Stimulated activated CD4-positive, alpha-beta T cell treated with anti-CD3 and anti-CD28 coated beads, Interleukin-12 subunit alpha, Interleukin-12 subunit beta, amount 100 ng/mL, for 48 hours (primary cell): ENCODE measurements around the gene TSC22D4.
"Not testable (repeated sequence)": the region's sequence is repeated elsewhere in the genome, so short reads cannot be mapped to it uniquely, and the experiment has no call there.

Experiments used
- DNase-seq, 3 donors: peaks; one replicate each; pipeline ENCODE4 v3.0.0-alpha.2; 2020; ENCODE audit warnings: low read depth in 2 of 3, low spot score in 1 of 3

TSC22D4 gene

DNA sequence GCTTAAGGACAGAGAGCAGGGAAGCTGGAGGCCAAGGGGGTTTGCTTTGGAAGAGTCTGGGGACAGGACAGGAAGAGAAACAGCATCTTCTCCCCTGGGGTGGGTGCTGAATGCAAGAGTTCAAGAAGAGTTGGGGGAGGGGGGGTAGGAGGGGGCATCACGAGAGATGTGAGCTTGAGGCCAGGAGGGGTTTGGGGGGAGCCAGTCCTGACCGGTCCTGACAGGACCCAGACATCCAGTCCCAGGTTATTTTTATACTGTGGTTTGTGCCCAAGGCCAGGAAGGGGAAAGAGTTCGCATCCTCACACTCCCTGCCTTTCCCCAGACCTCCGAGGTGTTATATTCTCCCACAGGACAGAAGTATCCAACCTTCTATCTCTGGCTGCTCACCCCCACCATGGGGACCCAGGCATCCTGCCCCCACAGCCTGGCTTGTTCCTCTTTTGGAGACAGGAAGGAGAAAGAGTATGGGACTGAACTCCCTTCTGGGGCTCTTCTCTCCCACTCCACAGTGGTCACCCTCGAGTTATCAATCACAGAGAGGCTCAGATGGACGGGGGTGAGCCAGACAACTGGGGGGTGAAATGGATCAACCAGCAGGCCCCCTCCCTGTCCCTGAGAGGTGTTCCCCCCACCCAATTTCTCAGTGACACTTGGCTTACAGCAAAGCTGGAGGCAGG is 2.8 kb downstream of the TSC22D4 start:
- no peak for DNase-seq

DNA sequence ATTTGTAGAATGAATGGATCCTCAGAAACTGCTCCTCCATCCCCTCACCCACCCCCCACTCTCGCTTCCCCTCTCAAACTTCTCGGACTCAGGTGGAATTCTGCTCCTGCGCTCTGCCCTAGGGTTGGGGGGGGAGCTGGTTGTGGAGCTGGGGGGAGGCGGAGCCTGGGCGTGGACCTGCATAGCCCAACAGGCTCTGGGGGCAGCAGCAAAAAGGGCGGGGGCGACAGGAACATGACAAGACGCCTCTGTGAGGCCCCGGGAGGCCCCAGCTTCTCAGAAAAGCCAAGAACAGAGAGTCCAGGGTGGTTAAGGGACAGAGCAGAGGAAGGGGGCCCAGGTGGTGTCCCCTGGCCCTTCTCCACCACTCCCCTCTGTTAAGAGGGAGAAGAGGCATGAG is 3.5 kb downstream of the TSC22D4 start:
- DNase-seq = no peak

DNA sequence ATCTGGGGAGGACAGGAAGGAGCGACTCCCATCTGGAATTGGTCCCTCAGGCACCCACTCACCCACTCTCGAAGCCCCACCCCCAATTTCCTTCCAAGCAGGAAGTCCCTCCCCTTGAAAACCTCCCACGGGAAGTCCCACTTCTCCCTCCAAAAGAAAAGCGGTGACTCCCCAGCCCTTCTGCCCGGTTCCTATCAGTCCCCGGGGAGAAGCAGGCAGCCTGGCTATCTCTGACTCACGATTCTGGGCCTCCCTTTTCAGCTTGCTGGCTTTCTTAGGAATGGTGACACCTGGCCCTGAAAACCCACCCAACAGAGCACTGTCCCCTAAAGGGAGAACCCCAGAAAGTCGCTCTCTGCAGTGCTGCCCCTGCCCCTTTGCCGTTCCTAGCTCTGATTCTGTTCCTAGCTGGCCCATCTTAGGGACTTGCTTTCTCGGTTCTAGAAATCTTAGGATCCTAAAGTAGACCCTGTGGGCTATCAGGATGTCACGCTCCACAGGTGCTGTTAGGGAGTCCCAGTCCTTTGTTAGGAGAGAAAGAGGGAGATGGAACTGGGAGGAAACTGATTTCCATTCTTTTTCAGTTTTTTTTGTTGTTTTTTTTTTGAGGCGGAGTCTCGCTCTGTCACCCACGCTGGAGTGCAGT is 6.0 kb downstream of the TSC22D4 start:
- no peak for DNase-seq

DNA sequence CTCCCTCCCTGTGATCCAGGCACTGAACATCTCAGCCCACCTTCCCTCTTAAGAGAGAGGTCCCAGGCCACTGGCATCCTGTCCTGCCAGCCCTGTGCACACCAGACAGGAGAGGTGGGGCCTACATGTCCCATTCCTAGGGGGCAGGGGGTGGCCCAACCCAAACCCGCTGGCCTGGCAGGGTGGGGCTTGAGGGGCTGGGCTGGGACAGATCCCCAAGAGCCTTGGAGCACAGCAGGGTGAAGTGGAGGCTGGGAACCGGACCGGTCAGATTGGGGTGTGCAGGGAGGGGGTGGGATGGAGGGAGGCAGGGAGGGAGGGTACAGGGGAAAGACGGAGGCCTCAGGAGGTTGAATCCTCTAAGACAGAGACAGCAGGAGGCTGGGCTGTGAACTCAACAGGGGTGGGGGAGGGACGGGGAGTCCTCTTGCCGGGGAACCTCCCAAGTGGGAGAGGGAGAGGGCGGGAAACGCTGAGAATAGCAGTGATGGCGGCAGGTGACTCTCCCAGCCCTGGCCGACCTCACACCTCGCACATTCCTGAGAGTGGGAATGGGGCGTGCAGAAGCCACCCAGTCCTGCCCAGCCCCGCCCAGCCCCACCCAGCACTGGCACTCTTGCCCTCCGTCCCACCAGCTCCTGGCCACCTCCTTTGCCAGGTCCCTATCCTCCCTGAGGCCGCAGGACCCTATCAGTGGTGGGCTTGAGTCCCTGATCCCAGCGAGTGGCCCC is 6.7 kb downstream of the TSC22D4 start:
- no peak for DNase-seq

DNA sequence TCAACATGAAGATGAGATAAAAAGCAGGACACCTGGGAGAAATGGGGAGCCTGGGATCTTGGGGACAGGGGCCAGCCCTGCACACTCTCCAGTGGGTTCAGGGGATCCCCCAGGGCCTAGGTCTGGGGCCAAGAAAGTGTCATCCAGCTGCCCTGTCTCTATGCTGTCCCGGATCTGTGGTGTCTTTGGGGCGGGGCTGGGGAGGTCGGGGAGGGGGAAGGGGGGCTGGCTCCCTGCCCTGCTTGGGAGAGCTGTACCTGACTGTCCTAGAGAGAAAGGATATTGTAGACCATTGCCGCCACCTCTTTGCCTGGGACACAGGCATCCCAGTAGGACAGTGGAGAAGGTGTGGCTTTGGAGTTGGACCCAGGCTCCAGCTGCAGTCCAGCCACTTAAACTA is 8.0 kb downstream of the TSC22D4 start:
- DNase-seq = no peak

DNA sequence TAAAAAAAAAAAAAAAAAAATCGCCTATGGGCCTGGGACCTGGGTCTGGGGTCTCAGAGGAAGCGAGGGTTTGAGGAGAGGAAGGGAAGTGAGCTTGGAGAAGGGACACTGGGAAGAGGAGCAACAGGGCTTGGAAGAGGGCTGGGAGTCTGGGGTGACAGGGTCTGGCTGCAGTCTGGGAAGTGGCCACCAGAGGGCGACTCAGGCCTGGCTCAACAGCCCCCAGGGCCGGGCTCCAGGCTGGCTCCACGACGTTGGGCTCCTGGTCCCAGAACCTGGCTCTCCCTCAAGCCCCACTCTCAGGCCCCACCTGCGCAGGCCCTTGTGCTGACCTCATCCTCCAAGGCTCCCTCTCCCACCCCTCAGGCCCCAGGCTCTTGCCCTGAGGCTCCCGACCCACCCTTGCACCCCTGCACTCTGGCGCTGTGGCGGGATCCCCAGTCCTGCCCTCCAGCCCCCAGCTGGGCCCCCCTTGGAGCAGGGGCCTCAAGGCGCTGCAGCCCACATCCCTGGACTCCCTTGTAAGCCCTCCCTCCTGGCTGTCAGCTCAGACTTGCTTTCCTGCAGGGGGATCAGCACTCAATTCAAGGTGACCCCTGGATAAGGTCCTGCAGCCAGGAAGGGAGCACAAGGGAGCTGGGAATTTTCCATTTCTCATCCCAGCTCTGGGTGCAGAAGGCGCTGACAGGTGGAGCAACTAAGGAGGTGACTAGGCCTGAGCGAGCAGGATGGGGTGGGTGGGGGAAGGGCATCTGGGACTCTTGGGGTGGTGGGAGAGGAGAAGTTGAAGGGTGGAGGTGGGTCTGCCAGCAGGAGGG is 9.6 kb downstream of the TSC22D4 start:
- DNase-seq = peak; percentile 64 to 87 (median 79)

DNA sequence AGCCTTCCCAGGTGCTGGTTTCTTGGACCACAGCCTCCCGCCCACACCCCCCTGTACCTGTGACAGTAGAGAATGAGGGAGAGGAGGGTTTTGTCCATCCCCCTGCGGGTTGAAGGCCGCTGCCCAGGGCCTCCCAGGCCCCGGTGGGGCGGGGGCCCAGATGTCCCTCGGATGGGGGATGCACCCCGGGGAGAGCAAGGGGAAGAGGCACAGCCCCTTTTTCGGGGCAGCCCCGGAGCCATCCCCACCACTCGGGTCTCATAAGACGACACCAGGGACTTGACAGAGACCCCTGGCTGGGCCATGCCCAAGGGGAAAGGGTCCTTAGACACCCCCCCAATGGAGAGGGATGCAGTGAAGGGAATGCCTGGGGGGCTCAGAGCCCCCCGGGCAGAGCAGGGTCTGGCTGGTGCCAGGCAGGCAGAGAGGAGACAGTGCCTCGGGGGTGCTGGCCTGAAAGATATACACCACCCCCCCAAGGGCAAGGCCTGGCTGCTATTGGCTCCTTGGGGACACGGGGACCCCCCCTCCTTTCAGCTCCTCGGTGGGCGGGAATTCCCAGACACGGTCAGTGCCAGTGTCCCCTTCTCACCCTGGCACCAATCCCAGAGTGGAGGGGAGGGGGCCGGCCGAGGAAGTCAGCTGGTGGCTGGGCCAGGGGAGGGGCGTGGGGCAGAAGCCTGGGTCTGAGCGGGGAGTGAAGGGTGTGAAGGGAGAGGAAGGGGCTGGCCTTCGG is 11.2 kb downstream of the TSC22D4 start:
- no peak for DNase-seq

DNA sequence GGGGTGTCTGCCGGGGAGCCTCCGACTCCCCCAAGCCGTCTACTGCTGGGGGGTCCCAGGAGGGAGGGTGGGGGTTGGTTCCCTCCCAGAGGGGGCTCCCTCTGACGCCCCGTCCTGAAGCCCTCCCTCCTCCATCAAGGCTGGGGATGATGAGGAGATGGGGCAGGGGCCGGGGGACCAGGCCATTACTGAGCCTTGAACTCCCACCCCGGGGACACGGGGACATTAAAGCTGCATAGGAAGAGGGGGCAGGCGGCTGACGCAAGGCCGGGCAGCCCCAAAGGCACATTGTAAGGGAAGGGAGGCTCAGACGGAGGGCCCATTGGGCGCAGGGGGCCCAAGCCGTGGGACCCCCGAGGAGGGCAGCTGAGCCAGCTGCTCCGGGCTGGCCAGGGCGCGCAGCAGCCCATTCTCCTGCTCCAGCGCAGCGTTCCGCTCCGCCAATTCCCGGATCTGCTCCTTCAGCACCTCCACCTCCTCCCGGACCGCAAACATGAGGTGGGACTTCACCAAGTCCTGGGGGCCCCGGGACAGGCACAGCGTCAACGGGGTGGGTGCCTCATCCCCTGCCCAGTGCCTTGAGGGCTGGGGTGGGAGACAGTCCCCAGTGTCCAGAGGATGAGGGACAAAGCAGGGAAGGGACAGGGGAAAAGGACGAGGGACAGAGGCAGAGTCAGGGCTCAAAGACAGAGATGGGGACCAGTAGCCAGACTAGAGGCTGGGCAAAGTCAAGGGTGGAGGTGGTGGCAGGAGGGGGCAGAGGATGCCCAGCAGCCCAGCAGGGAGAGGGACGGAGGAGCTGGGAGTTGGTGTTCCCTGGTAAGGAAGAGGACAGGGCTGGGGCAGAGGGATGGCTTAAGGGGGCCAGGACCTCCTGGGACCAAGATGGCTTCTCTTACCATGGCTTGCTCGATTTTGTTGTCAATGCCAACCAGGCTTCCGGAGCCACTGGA is 12.1 kb downstream of the TSC22D4 start:
- no peak for DNase-seq

DNA sequence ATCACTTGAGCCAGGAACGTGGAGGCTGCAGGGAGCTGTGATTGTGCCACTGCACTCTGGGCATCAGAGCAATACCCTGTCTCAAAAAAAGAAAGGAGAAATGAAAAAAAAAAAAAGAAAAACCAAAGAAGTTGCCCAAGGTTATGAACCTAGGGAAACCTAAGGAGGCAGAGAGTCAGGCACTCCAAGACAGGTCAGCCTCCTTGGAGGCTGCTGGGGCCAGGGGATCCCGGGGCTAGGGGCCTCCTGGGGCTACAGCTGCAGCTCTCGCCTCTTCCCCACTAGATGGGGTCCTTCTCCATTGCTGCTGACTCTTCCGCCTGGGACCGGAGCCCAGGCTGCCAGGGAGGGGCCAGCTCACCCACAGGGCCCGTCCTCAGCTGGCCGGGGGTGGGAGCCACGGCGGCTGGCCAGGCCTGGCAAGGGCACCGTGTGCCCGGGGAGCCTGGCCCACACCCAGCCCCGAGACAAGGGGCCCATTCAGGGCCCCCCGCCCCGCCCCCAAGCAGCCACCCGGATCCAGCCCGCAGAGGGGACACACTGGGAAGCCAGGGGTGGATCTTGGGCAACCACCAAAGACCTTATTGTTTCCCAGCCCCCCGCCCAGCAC is 13.2 kb downstream of the TSC22D4 start:
- no peak for DNase-seq

DNA sequence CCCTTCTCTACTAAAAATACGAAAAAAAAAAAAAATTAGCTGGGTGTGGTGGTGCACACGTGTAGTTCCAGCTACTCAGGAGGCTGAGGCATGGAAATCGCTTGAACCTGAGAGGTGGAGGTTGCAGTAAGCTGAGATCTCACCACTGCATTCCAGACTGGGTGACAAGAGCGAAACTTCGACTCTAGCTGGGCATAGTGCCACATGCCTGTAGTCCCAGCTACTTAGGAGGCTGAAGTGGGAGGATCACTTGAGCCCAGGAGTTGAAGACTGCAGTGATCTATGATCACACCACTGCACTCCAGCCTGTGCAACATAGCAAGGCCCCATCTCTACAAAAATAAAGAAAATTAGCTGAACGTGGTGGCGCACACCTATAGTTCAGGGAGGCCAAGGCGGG is 13.7 kb downstream of the TSC22D4 start:
- DNase-seq = no peak

DNA sequence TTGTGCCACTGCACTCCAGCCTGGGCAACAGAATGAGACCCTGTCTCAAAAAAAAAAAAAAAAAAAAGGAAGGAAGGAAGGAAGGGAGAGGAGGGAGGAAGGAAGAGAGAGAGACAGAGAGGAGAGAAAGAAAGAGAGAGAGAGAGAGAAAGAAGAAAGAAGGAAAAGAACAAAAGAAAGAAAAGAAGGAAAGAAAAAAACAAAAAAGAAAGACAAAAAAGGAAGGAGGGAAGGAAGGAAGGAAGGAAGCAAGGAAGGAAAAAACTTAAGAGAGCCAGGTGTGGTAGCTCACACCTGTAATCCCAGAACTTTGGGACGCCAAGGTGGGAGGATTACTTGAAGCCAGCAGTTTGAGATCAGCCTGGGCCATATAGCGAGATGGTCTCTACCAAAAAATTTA is 14.2 kb downstream of the TSC22D4 start:
- no peak for DNase-seq

DNA sequence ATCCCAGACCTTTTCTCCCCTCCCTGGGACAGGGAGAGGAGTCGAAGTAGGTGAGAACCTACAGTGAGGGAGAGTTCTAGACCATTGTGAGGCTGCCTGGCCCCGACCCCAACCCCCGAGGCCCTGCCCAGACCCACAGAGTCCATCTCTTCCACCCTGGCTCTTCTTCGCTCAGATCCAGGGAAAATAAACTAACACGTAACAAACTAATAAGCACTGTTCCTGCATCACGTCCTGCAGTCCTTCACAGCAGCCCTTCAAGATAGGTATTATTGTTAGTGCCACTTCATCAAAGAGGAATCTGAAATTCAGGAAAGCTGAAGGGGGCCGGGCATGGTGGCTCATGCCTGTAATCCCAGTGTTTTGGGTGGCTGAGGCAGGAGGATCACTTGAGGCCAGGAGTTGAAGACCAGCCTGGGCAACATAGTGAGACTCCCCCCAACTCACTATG is 14.8 kb downstream of the TSC22D4 start, which contains the start of gene SPACDR:
TSS of gene SPACDR (minus strand) at position 51 of the 451 bp plus-strand sequence. CDS start 235 bp downstream, outside the sequence.
- DNase-seq = no peak

DNA sequence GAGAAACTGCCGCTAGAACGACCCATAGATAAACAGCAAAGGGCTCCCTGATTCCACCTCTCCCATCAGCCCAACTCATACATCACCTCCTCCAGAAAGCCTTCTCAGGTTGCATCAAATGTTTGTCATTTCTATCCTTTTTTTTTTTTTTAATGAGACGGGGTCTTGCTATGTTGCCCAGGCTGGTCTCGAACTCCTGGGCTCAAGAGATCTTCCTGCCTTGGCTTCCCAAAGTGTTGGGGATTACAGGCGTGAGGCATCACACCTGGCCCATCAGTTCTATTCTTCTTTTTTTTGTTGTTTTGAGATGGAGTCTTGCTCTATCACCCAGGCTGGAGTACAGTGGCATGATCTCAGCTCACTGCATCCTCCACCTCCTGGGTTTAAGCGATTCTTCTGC is 22.0 kb downstream of the TSC22D4 start:
- no peak for DNase-seq

DNA sequence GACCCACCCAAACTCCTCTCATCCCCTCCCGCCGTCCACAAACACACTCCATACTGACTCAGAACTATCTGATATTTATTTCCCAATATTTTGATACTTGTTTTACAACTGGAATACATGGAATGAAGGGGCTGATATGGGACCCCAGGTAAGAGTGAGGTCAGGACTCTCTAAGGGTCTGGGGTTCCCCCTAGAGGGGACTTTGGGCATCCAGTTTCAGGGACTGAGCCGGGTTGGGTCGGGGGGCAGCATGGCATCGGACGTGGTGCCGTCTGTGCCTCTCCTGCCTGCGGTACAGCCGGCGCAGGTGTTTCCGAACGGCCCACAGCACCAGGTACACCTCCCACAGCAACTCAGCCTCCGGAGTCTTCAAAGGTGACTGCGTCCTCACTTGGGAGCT is 22.5 kb downstream of the TSC22D4 start:
- DNase-seq = no peak

DNA sequence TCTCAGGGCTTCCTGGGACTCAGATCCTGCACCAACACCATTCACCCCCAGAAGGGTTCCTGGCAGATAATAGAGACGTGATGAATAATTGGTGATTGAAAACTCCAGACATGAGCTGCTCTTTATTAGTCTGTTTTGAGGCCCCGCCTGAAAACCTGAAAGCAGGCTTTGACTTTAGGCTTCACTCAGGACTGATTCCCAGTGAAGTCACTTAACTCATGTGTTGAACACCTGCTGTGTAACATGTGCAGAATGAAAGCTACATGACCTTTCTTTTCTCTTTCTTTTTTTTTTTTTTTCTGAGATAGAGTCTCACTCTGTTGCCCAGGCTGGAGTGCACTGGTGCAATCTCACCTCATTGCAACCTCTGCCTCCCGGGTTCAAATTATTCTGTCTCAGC is 23.8 kb downstream of the TSC22D4 start:
- DNase-seq = no peak

DNA sequence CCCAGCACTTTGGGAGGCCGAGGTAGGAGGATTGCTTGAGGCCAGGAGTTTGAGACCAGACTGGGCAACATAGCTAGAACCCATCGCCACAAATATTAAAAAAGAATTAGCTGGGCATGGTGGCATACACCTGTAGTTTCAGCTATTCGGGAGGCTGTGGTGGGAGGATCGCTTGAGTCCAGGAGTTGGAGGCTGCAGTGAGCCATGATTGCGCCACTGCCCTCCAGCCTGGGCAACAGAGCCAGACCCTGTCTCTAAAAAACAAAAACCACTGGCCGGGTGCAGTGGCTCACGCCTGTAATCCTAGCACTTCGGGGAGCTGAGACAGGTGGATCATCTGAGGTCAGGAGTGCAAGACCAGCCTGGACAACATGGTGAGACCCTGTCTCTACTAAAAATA is 25.2 kb downstream of the TSC22D4 start:
- not testable (repeated sequence) for DNase-seq

DNA sequence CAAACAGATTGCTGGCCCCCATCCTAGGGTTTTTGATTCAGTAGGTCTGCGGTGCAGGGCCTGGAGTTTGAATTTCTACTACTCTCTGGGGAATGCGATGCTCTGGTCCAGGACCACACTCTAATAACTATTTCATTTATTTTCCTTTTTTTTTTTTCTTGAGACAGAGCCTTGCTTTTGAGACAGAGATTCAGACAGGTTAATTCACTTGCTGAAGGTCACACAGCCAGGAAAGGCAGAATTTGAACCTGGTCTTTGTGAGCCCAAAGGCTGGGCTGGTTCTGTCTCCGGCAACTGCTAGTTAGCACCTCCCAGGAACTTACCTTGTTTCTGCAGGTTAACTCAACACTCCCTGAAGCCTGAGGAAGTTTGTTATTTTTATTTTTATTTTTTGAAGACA is 26.5 kb downstream of the TSC22D4 start:
- no peak for DNase-seq

DNA sequence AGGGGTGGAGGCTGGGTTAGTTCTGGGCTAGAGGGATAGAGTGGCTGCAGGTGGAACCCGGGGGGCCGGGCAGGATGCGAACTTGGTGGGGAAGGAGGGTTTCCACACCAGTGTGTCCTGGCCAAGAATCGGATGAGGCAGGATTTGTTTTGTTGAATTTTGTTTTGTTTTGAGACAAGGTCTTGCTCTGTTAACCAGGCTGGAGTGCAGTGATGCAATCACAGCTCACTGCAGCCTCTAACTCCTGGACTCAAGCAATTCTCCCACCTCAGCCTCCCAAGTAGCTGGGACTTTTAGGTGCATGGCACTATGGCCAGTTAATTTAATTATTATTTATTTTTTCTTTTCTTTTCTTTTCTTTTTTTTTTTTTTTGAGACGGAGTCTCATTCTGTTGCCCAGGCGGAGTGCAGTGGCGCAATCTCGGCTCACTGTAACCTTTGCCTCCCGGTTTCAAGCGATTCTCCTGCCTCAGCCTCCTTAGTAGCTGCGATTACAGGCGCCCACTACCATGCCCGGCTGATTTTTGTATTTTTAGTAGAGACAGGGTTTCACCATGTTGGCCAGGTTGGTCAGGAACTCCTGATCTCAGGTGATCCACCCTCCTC is 29.7 kb downstream of the TSC22D4 start:
- DNase-seq = no peak

DNA sequence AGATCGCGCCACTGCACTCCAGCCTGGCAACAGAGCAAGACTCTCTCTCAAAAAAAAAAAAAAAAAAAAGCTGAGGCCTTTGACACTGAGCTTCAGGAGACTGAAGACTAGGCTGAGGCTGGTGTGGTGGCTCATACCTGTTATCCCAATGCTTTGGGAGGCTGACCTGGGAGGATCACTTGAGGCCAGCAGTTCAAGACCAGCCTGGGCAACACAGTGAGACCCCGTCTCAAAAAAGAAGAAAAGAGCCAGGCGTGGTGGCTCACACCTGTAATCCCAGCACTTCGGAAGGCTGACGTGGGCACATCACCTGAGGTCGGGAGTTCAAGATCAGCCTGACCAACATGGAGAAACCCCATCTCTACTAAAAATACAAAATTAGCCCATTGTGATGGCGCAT is 31.7 kb downstream of the TSC22D4 start:
- DNase-seq = not testable (repeated sequence)
